OCI-LY1 (cell line): ENCODE measurements around the gene PBOV1.

Experiments
- H2AFZ ChIP-seq: fragments of 200-600 bp; sonication (generic), shearing (Covaris generic); 2 replicates; pipeline ENCODE4 v1.6.0; 2014; ENCODE audit warnings: antibody characterized with exemption, mild to moderate bottlenecking, low read length
- H3F3A ChIP-seq: fragments of 200-600 bp; sonication (generic), shearing (Covaris generic); 2 replicates; pipeline ENCODE4 v1.6.0; 2014; ENCODE audit warnings: mild to moderate bottlenecking, antibody characterized with exemption, low read length, moderate library complexity; ENCODE audit not compliant: insufficient read depth
- H3K27ac ChIP-seq: fragments of 200-600 bp; sonication (generic); 2 replicates; pipeline ENCODE4 v1.5.1; 2014; ENCODE audit warnings: low read length, mixed run types, mild to moderate bottlenecking, low read depth; ENCODE audit not compliant: poor library complexity, severe bottlenecking
- H3K27me3 ChIP-seq: fragments of 200-600 bp; sonication (generic); 2 replicates; pipeline ENCODE4 v1.6.0; 2014; ENCODE audit warnings: antibody characterized with exemption, mild to moderate bottlenecking, low read length, moderate library complexity; ENCODE audit not compliant: insufficient read depth
- H3K36me3 ChIP-seq: fragments of 200-600 bp; sonication (generic); 2 replicates; pipeline ENCODE4 v1.6.1; 2014; ENCODE audit warnings: mild to moderate bottlenecking, antibody characterized with exemption, low read length, moderate library complexity, mixed read lengths; ENCODE audit not compliant: insufficient read depth
- H3K4me1 ChIP-seq: fragments of 200-600 bp; sonication (generic); 2 replicates; pipeline ENCODE4 v1.5.1; 2014; ENCODE audit warnings: mild to moderate bottlenecking, low read length, moderate library complexity; ENCODE audit not compliant: insufficient read depth, severe bottlenecking
- H3K4me2 ChIP-seq: fragments of 200-600 bp; sonication (generic), shearing (Covaris generic); 2 replicates; pipeline ENCODE4 v1.6.1; 2014; ENCODE audit warnings: low read length
- H3K4me3 ChIP-seq: fragments of 200-600 bp; sonication (generic); 2 replicates; pipeline ENCODE4 v1.5.1; 2014; ENCODE audit warnings: low read length, low read depth, mild to moderate bottlenecking, mixed read lengths; ENCODE audit not compliant: poor library complexity, severe bottlenecking
- H3K79me2 ChIP-seq: fragments of 200-600 bp; shearing (Covaris generic); 2 replicates; pipeline ENCODE4 v1.6.1; 2016; ENCODE audit warnings: mixed run types, low read length, mixed read lengths; ENCODE audit not compliant: insufficient read depth
- H3K9ac ChIP-seq: fragments of 200-600 bp; sonication (generic), shearing (Covaris generic); 2 replicates; pipeline ENCODE4 v1.6.1; 2014; ENCODE audit warnings: mild to moderate bottlenecking, low read length, mixed read lengths
- H3K9me2 ChIP-seq: fragments of 200-600 bp; sonication (generic), shearing (Covaris generic); 2 replicates; pipeline ENCODE4 v1.6.1; 2014; ENCODE audit warnings: low read depth, mild to moderate bottlenecking, low read length, mixed read lengths
- H3K9me3 ChIP-seq: fragments of 200-600 bp; shearing (Covaris generic); 2 replicates; pipeline ENCODE4 v1.6.1; 2014; ENCODE audit warnings: low read length, mixed read lengths
- H4K20me1 ChIP-seq: fragments of 200-600 bp; sonication (generic), shearing (Covaris generic); 2 replicates; pipeline ENCODE4 v1.6.0; 2016; ENCODE audit warnings: mild to moderate bottlenecking, low read length; ENCODE audit not compliant: insufficient read depth
- CTCF ChIP-seq: fragments of 200-600 bp; sonication (generic), shearing (Covaris generic); IDR thresholded peaks from 2 replicates; pipeline ENCODE4 v1.5.1; 2017; ENCODE audit warnings: mild to moderate bottlenecking, antibody characterized with exemption, low read length, moderate library complexity, mixed read lengths
- EZH2 ChIP-seq: fragments of 200-600 bp; sonication (generic), shearing (Covaris generic); IDR thresholded peaks from 2 replicates; pipeline ENCODE4 v1.8.0; 2017; ENCODE audit warnings: borderline replicate concordance, mixed run types, mild to moderate bottlenecking, antibody characterized with exemption, low read length, moderate library complexity, mixed read lengths

PBOV1 gene

GRCh38 chr6:138238368-138238767 is 20.1 kb upstream of the PBOV1 start:
- no peaks in the 10 kb centered on the region for H3K9me2 ChIP-seq
- H3F3A ChIP-seq: no peaks in the 10 kb centered on the region
- no peaks in the 10 kb centered on the region for H3K36me3 ChIP-seq
- H3K4me2 ChIP-seq: no peak overlapping the region
- no peaks in the 10 kb centered on the region; the same call in 1 of the 2 replicates for H3K27me3 ChIP-seq
- H3K9me3 ChIP-seq: no peaks in the 10 kb centered on the region
- H4K20me1 ChIP-seq: no peaks in the 10 kb centered on the region
- no peak overlapping the region for H3K4me3 ChIP-seq
- TF ChIP-seq CTCF: no peak
- no peak for TF ChIP-seq EZH2
- H3K79me2 ChIP-seq: no peaks in the 10 kb centered on the region
- H3K9ac ChIP-seq: no peak overlapping the region
- no peak overlapping the region for H2AFZ ChIP-seq
- H3K4me1 ChIP-seq: no peaks in the 10 kb centered on the region
- H3K27ac ChIP-seq: no peak overlapping the region

GRCh38 chr6:138237463-138237862 is 19.2 kb upstream of the PBOV1 start:
- H3K4me1 ChIP-seq: no peaks in the 10 kb centered on the region
- H3K9me2 ChIP-seq: no peaks in the 10 kb centered on the region
- H3K9ac ChIP-seq: no peak overlapping the region
- H4K20me1 ChIP-seq: no peaks in the 10 kb centered on the region
- no peak for TF ChIP-seq EZH2
- no peak for TF ChIP-seq CTCF
- no peak overlapping the region for H3K4me2 ChIP-seq
- H3K27ac ChIP-seq: no peak overlapping the region
- no peaks in the 10 kb centered on the region; the same call in 1 of the 2 replicates for H3K27me3 ChIP-seq
- no peaks in the 10 kb centered on the region for H3F3A ChIP-seq
- H3K4me3 ChIP-seq: no peak overlapping the region
- no peak overlapping the region for H2AFZ ChIP-seq
- no peaks in the 10 kb centered on the region for H3K36me3 ChIP-seq
- no peaks in the 10 kb centered on the region for H3K79me2 ChIP-seq
- no peaks in the 10 kb centered on the region for H3K9me3 ChIP-seq

- no peaks in the 10 kb centered on the region for H3K9me3 ChIP-seq
- H2AFZ ChIP-seq: no peak overlapping the region
- no peak overlapping the region for H3K27ac ChIP-seq
- no peaks in the 10 kb centered on the region for H3K36me3 ChIP-seq
- no peaks in the 10 kb centered on the region for H3F3A ChIP-seq
- no peak overlapping the region for H3K4me2 ChIP-seq
- no peak overlapping the region for H3K9ac ChIP-seq
- TF ChIP-seq EZH2: no peak
- no peak for TF ChIP-seq CTCF
- H4K20me1 ChIP-seq: no peaks in the 10 kb centered on the region
- H3K79me2 ChIP-seq: no peaks in the 10 kb centered on the region
- H3K4me1 ChIP-seq: no peaks in the 10 kb centered on the region
- H3K4me3 ChIP-seq: no peak overlapping the region
- no peaks in the 10 kb centered on the region for H3K9me2 ChIP-seq
- H3K27me3 ChIP-seq: no peaks in the 10 kb centered on the region; the same call in 1 of the 2 replicates
Observed at GRCh38 chr6:138235693-138236092, 17.4 kb upstream of the PBOV1 start.
